ENCODE measurements around the gene RFC4.

The RFC4 gene

GRCh38 chr3:186818516-186818915 lies 12.2 kb upstream of the RFC4 start (continued):
- TF ChIP-seq TSHZ2 (CRISPR knock-in tag; IDR thresholded peaks at IDR 0.05) (no peak), GLIS3 (CRISPR knock-in tag; IDR thresholded peaks at IDR 0.05) (no peak), ZNF565 (CRISPR knock-in tag; conservative IDR thresholded peaks at IDR 0.05; ENCODE audit: low read depth) (no peak)

- peak; percentile 56 for ATAC-seq
- TF ChIP-seq BACH2 (CRISPR knock-in tag; IDR thresholded peaks at IDR 0.05; ENCODE audit: borderline replicate concordance) (no peak), ZNF70 (CRISPR knock-in tag; IDR thresholded peaks at IDR 0.05) (no peak), ISL1 (CRISPR knock-in tag; IDR thresholded peaks at IDR 0.05) (no peak), TOX (CRISPR knock-in tag; IDR thresholded peaks at IDR 0.05; ENCODE audit: borderline replicate concordance) (no peak), SNAI2 (CRISPR knock-in tag; IDR thresholded peaks at IDR 0.05) (no peak), CREB5 (CRISPR knock-in tag; IDR thresholded peaks at IDR 0.05; ENCODE audit: low read depth) (no peak), ZNF565 (CRISPR knock-in tag; conservative IDR thresholded peaks at IDR 0.05; ENCODE audit: low read depth) (no peak), OSR1 (CRISPR knock-in tag; IDR thresholded peaks at IDR 0.05) (no peak), RARB (CRISPR knock-in tag; IDR thresholded peaks at IDR 0.05) (no peak), CSRNP3 (CRISPR knock-in tag; IDR thresholded peaks at IDR 0.05) (no peak), ARNTL (CRISPR knock-in tag; IDR thresholded peaks at IDR 0.05; ENCODE audit: borderline replicate concordance, low read depth) (no peak), TSHZ2 (CRISPR knock-in tag; IDR thresholded peaks at IDR 0.05) (no peak), PATZ1 (CRISPR knock-in tag; IDR thresholded peaks at IDR 0.05; ENCODE audit: borderline replicate concordance) (no peak), ZFP30 (CRISPR knock-in tag; IDR thresholded peaks at IDR 0.05) (no peak), PPARA (CRISPR knock-in tag; IDR thresholded peaks at IDR 0.05; ENCODE audit: borderline replicate concordance) (no peak), CSDC2 (CRISPR knock-in tag; IDR thresholded peaks at IDR 0.05) (no peak), POU6F1 (CRISPR knock-in tag; IDR thresholded peaks at IDR 0.05; ENCODE audit: borderline replicate concordance, low read depth) (no peak), TCF4 (CRISPR knock-in tag; IDR thresholded peaks at IDR 0.05; ENCODE audit: borderline replicate concordance) (no peak)
Measured at GRCh38 chr3:186815435-186815834, 9.2 kb upstream of the RFC4 start.
